NCI-H1930 (cell line): ENCODE data around the gene ZNF624.
"Not testable (repeated sequence)": the region's sequence is repeated elsewhere in the genome, so short reads cannot be mapped to it uniquely, and the experiment has no call there.

ENCODE experiments used
- DNase-seq, 2 experiments: peaks; one replicate each; lab custom pipeline; 2025; lab: John Stamatoyannopoulos, UW

The ZNF624 gene

GRCh38 chr17:16653367-16654041, at the start of gene ZNF624:
Gene ZNF624, minus strand, starts transcription at chr17:16653850.
- DNase-seq: peak; percentile 90 to 92

- not testable (repeated sequence) for DNase-seq
These were observed 44.0 kb upstream of the ZNF624 start for GRCh38 chr17:16697603-16698002.

- not testable (repeated sequence) for DNase-seq
These were observed 36.8 kb upstream of the ZNF624 start for GRCh38 chr17:16690447-16690846.

GRCh38 chr17:16689731-16690281, 36.2 kb upstream of the ZNF624 start, which contains the start of gene CCDC144A:
Gene CCDC144A, plus strand, starts transcription at chr17:16690241. Its CDS starts 160 bp downstream, at chr17:16690401.
- DNase-seq: not testable (repeated sequence)

- DNase-seq: not testable (repeated sequence)
These were observed 33.5 kb upstream of the ZNF624 start for GRCh38 chr17:16687151-16687550.

GRCh38 chr17:16686019-16686418, 32.4 kb upstream of the ZNF624 start:
- not testable (repeated sequence) for DNase-seq

GRCh38 chr17:16683290-16684138, 29.9 kb upstream of the ZNF624 start:
- DNase-seq: not testable (repeated sequence)

GRCh38 chr17:16676676-16677268, 23.1 kb upstream of the ZNF624 start:
- DNase-seq: no peak

- DNase-seq: peak in 1 of 2 experiments; percentile 29
These were observed 13.4 kb upstream of the ZNF624 start for GRCh38 chr17:16666907-16667636.

GRCh38 chr17:16666553-16666906, 12.9 kb upstream of the ZNF624 start:
- DNase-seq: not testable (repeated sequence)

GRCh38 chr17:16662936-16663335, 9.3 kb upstream of the ZNF624 start:
- DNase-seq: no peak

GRCh38 chr17:16661217-16661616, 7.6 kb upstream of the ZNF624 start:
- no peak for DNase-seq

- DNase-seq: no peak
These were observed 743 bp downstream of the ZNF624 start for GRCh38 chr17:16652847-16653366.

- no peak for DNase-seq
These were observed 1.4 kb downstream of the ZNF624 start for GRCh38 chr17:16652252-16652651.

GRCh38 chr17:16649585-16649984, 4.1 kb downstream of the ZNF624 start:
- DNase-seq: no peak

- no peak for DNase-seq
These were observed 14.2 kb downstream of the ZNF624 start for GRCh38 chr17:16639438-16639837.

GRCh38 chr17:16623282-16623681, 30.4 kb downstream of the ZNF624 start:
- no peak for DNase-seq

GRCh38 chr17:16622540-16623277, 30.9 kb downstream of the ZNF624 start:
- no peak for DNase-seq

- DNase-seq: no peak
These were observed 36.1 kb downstream of the ZNF624 start for GRCh38 chr17:16617481-16618060.

GRCh38 chr17:16599537-16599936, 54.1 kb downstream of the ZNF624 start:
- DNase-seq: no peak
